GM18517 (cell line): ENCODE measurements around the gene ALG11.
A peak's percentile ranks its signal among the peaks of the same experiment; 100 is the strongest.
"Not testable (repeated sequence)": the region's sequence is repeated elsewhere in the genome, so short reads cannot be mapped to it uniquely, and the experiment has no call there.

Experiments used
- ATAC-seq: cut with Tn5 transposase; IDR thresholded peaks from one replicate; pipeline ENCODE4 v1.9.1; 2021; ENCODE audit warnings: mild to moderate bottlenecking, moderate library complexity; ENCODE audit not compliant: unreplicated experiment

The ALG11 gene, protein sequence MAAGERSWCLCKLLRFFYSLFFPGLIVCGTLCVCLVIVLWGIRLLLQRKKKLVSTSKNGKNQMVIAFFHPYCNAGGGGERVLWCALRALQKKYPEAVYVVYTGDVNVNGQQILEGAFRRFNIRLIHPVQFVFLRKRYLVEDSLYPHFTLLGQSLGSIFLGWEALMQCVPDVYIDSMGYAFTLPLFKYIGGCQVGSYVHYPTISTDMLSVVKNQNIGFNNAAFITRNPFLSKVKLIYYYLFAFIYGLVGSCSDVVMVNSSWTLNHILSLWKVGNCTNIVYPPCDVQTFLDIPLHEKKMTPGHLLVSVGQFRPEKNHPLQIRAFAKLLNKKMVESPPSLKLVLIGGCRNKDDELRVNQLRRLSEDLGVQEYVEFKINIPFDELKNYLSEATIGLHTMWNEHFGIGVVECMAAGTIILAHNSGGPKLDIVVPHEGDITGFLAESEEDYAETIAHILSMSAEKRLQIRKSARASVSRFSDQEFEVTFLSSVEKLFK

DNA sequence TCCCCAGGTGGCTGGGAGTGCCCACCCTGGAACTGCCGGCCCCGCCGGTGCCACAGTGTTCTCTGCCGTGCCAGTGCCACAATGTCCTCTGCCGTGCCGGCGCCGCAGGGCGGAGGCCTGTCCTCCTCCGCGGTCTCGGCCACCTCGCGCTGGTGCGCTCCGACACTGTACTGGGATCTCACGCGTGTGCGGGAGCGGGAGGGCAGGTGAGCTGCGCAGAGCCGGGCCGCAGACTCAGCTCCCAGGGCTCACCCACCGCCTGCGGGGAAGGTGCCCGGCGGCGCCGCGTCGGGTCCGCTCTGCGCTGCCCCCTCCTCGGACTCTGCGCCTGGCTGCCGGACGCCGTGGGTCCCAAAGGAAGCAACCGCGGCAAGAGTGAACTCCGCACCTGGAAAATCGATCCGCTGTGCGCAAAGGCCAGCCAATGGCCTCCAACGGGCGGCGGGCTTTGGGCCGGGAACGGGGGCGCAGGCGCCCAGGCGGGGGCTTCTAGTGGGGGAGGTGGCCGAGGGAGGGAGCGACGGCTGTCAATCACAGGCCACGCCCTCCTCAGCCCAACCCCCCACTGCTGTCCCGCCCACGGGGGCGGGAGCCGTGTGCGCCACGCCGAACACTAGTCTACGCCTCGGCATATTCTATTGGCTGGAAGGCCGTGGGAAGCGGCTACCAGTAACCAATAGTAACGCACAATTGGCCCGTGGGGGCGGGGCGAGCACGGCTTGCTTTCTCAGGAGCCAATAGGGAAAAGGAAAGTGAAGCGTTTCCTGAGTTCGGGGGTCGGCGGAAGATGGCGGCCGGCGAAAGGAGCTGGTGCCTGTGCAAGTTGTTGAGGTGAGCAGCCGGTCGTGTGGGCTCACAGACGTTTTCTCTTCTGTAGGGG is at the start of gene ALG11:
TSS of gene ALG11 (plus strand) at position 767 of the 880 bp plus-strand sequence. CDS start at position 788, 21 bp downstream.
- ATAC-seq = peak; percentile 98

DNA sequence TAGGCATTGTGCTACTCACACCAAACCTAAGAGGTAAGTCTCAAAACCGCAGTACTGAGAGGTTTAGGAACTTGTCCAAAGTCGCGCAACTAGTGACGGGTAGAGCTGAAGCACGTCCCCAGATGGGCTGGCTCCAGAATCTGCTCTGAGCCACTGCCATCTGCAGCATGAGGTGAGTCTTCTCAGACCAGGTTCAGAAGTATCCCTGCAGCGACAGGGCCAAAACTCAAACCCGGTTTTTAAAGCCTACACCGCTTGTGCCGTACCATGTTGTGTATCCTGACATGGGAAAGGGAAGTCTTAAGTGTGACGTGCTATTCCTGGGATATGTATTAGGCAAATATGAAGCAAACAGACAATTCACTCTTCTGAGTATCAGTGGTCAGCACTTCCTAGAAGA is 46.0 kb upstream of the ALG11 start:
- no peak for ATAC-seq

DNA sequence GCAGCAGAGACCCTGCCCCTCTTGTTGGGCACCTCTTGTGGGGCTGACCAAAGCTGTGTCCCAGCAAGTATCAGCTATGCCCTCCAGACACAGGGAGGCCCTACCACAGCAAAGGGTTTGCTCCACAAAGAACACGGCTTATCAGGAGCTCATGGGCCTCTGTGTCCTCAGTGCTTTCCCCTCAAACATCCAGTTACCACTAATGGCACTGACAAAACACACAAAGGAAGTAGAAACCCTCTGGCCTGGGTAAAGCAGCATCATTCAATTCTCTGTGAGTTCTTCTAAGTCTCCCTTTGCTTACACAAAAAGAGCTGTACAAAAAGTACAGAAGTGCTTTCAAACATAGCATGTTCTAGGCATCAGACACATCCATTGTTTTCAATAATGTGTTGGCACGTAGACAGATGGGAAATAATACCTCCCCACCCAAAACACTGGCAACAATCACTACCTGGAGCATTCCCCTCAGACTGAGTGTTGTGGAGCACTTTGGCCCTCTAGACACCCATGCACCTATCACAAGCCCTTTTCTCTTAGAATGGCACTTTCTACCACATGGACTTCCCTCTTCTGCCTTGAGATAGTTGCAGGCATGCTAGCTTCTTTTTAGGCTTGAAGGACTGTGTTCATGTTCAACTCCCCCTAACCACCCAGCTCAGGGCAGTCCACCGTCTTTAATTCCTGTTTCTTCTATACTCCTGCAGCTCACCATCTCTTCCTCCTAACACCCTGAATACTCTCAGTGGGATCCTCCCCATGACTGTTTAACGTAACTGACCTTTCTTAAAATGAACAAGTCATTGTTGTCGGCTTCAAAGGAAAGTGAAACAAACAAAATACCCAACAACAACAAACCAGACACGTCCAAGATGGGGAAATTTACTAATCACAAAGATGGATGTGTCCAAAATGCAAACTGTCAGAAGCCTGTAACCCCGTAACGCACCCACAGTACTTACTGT is 44.4 kb upstream of the ALG11 start:
- ATAC-seq = no peak

DNA sequence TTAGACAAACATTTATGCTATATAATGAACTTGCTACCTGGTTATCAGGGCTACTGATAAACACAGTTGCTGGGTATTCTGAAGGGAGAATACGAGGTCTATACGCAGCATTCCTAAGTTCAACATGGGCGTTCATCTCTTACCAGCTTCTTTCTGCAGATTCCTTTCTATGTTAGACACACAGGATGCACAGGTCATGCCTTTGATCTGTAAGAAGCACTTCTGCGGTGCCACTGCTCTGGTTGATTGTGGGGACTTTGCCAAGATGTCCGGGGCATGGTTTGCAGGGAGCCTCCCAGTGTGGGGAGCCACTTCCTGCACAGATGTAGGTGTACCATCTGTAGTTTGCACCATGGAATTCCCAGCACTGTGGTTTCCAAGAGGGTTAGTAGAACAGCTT is 41.8 kb upstream of the ALG11 start:
- no peak for ATAC-seq

DNA sequence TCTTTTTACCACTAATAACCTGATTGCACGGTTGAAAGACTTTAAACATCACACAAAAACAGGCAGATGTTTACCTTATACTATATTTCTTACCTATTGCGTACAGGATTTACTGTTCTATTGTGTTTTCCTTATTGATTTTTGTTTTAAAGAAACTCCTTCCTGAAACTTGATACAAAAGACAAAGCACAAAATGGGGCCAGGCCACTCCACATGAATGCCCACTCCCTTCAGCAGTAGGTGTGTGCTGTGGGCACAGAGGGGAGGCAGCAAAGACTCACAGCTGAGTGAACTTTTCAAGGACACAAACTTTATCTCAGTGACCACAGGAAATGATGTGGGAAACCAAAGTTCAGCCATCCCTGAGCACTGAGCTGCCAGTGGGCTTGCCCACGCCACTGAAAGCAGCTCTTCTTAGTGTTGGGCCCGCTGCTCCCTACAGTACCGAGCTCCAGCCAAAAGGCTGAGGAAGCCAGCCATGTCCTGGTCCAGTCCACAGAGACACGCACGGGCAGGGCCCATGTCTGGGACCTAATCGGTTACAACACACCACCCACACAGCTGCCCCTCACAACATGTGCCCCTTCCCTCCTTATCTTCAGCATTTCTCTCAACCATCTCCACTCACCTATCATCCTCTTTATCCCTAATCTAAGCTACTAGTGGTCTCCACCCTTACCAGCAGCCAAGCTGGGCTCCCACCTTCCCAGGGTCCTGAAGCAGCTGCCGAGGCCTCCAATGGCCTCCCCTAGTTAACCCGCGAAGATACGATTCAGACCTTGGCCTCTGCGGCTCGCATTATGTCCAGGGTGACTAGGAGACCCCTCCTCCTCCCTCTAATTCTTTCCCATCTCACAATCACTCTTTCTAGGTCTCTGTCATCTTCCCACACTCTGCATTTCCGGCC is 40.4 kb upstream of the ALG11 start:
- no peak for ATAC-seq

DNA sequence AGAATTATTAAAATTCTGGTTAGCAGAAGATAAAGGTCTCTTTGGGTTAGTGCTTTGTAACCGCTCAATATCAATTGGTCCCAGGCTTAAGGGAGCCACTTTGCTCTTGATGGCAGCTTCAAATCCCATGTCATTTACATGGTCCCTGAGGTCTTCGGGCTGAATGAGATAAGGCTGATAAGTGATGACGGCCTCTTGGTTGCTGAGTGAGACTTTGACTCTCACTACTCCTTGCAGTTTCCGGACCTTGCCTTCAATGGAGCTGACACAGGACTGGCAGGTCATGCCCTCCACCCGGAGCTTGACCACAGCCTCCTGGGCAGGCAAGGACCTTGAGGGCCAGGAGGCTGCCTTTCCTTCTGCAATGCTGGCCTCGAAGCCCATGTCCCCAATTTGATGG is 37.7 kb upstream of the ALG11 start:
- ATAC-seq = no peak

DNA sequence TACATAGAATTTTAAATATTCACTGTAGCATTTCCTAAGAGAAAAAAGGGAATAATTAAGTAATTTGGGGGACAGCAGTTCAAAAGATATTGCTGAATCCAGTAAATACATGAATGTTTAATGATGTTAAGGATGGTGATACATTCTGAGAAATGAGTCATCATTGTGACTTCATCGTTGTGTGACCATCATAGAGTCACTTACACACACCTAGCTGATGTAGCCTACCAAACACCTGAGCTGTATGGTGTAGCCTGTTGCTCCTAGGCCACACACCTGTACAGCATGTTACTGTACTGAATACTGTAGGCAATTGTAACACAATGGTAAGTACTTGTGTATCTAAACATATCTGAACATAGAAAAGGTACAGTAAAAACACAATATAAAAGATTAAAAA is 35.8 kb upstream of the ALG11 start:
- no peak for ATAC-seq

DNA sequence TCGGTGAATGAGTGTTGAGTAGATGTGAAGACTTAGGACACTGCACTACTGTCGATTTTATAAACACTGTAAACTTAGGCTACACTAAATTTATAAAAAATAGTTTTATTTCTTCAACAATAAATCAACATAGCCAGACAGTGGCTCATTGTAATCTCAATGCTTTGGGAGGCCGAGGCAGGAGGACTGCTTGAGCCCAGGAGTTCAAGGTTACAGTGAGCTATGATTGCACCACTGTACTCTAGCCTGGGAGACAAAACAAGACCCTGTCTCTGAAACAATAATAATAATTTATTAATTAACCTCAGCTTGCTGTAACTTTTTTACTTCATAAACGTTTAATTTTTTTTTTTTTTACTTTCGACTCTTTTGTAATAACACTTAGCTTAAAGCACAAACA is 35.3 kb upstream of the ALG11 start:
- no peak for ATAC-seq

DNA sequence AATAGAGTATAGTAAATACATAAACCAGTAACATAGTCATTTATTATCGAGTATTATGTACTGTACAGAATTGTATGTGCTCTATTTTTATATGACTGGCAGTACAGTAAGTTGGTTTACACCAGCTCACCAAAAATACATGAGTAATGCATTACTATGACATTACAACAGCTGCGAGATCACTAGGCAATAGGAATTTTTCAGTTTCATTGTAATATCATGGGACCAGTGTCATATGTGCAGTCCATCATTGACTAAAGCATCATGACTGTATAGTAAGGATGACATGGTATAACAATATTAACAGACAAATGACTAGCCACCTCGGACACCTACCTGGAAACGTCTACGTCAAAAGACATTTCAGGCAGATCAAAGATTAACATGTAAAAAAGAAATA is 34.6 kb upstream of the ALG11 start:
- ATAC-seq = no peak

DNA sequence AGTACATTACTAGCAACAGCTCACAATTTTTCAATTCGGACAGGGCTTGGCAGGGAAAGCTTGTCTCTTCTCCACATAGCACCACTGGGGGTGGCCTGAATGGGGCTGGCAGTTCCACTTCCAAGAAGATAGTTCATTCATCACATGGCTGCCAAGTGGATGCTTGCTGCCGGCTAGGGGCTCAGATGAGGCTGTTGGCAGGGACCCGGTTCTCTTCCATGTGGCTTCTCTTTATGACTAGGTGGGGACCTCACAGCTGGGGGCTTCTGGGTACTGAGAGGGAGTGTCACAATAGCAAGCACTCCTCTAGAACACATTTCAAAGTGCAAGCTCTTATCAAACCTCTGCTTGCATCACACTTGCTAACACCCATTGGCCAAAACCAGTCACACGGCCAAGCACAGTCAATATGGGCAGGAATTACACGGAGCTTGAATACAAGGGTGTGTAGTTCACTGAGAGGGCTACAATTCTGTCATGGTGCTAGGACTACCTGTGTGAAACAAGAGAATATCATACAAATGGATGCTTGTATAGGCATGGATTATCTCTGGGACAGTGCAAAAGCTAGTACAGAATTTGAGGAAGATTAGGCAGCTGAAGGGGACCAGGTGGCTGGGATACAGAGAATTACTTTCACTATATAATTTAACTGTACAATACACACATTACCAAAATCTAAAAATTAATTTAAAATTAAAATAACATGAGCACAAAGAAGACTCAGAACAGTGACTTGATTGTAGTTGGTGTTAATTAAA is 33.2 kb upstream of the ALG11 start:
- no peak for ATAC-seq

DNA sequence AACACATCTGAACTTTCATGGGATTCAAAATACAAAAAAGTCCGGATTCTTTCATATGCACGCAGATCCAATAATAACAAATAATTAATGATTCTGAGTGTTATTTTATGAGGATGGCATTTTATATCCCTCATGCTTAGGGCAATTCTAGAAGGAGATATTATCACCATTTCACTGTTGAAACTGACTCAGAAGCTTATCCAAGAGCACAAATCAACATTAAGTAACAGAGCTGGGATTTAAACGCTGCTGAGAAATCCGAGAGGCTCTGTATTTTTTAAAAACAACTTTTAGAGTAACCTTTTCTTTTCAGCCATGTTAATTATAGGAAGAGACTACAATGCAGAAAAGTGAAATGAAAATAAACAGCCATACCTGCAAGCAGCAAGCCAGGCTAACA is 31.3 kb upstream of the ALG11 start:
- no peak for ATAC-seq

DNA sequence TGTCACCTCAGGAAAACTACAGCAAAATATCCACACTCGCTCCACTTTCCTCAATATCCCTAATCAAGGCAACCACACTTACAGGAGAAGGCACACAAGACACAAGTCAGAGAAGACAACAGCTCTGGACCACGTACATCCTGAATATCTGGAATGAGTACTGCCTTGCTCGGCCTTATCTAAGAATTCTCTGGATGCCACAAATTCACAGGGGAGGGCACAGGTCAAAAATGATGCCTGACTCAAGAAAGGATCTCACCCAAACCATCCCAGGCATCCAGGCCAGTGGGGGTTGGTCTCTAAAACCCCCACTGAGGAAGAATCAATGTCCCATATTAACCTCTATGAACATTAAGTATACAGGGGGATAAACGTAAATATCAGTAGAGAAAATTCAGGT is 30.8 kb upstream of the ALG11 start:
- ATAC-seq = no peak

DNA sequence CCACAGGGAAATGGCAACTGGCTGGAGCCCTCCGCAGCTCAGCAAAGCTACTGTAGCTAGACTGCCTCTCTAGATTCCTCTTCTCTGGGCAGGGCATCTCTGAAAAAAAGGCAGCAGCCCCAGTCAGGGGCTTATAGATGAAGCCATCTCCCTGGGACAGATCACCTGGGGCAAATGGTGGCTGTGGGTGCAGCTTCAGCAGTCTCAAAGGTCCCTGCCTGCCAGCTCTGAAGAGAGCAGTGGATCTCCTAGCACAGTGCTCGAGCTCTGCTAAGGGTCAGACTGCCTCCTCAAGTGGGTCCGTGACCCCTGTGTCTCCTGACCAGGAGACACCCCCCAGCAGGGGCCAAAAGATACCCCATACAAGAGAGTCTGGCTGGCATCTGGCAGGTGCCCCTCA is 28.9 kb upstream of the ALG11 start:
- not testable (repeated sequence) for ATAC-seq

DNA sequence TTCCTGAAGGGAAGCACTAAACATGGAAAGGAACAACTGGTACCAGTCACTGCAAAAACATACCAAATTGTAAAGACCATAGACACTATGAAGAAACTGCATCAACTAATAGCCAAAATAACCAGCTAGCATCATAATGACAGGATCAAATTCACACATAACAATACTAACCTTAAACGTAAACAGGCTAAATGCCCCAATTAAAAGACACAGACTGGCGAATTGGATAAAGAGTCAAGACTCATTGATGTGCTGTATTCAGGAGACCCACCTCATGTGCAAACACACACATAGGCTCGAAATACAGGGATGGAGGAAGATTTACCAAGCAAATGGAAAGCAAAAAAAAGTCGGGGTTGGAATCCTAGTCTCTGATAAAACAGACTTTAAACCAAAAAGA is 27.3 kb upstream of the ALG11 start:
- ATAC-seq = not testable (repeated sequence)

DNA sequence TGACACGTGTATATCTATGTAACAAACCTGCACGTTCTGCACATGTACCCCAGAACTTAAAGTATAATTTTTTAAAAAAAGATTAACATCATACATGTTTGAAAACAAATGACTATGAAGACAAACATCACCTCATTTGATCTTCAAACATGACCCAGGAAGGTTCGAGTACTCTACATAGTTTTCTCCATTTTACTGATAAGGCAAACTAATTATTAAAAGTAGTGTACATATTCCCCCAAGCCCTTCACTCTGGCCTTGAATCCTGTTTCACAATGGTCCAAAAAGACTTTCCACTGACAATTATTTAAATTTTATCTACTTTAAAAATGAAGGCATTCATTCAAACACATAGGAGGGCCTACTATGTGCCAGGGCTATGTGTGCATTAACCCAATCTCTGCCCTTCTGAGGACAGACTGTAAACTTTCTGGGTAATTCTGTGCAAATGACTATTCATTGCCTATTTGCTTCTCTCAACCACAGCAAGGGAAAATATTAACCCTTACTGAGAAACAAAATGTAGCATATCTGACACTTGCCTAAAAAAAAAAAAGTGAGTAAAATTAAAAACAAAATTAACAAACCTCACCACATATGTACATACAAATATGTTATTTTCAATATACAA is 23.1 kb upstream of the ALG11 start:
- no peak for ATAC-seq

DNA sequence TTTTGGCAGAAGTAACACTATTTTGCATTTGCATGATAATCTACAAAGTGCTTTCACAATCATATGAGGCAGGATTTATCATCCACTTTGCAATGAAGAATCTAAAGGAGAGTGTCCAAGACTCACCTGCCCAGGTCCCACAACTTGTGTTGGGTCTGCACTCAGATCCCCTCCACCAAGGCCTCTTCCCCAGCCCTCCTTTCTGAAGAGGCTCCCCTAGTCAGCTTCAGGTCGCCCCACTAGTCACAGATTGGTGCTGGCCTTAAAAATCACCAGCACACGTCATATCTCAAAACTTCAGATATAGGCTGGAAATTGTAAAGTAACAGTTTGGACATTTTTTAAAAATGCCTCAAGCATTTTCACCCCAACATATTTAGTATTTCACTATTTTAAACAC is 18.5 kb upstream of the ALG11 start:
- no peak for ATAC-seq

DNA sequence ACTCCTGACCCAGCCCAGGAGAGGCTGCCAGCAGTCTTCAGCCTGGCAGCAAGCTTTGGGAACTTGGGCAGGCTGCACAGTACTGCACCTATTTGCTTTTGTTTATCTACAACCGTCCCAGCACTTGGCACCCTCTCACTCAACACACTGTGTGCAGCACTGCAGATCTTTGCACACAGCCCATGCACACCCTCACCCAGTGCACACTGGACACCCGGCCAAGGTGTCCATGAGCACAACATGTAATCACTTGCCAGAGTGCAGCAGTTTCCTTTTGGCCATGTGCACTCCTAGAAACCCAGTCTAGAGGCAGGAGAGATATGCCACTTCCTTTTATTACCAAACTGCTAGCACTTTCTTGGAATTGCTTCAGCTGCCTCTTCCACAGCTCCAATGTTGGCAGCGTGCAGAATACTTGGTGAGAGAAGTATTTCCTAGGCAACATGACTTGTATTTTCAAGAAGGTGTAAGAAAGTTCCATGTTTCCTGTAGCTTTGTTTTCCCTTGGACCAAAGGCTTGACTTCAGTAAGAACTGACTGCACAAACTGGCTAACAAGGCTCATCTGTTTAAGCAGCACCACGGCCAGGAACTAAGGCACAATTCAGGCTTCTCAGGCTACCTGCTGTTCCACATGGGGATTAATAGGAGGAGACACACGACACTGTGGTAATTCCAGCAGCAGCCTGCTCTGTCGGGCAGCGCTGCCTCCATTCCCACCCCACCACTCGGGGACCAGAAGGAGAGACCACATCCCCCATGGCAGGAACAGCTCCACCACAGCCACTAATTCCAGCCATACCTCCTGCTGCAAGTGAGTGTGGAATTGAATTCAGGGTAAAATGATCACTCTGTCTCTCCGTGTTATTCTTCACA is 16.3 kb upstream of the ALG11 start:
- ATAC-seq = no peak

DNA sequence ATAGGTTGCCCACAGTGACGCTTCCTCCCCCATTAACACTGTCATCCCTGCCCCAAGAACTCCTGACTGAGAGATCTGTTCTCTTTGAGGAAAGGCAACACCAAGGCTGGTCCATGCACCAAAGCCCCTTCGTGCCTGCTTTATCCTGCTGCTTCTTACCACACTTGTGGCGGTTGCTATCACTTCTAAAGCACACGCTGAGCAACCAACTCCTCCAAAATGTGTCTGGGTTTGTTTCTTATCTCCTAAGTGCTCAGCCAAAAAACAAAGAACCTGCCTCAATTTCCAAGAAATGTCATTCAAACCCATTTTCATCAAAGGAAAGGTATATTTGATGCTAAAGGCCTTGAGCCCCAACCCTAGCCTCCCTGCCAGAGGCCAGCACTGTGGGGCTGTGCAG is 15.6 kb upstream of the ALG11 start:
- no peak for ATAC-seq
